H9 (cell line): ENCODE data around the gene KRTAP10-4. TPM values are rescaled to one million over a fixed set of nuclear protein-coding genes. Genes with fewer than 3 reads are reported as not detected.

ENCODE experiments used
- DNase-seq: peaks from one replicate; pipeline ENCODE4 v3.0.0-alpha.2; 2017
- H2AFZ ChIP-seq: one replicate; pipeline ENCODE4 v1.6.1; 2013; ENCODE audit warnings: mild to moderate bottlenecking, low read length, control low read depth, moderate library complexity
- H2AK5ac ChIP-seq: 2 replicates; pipeline ENCODE4 v1.6.1; 2013; ENCODE audit warnings: low read length, control low read depth, mixed read lengths; ENCODE audit not compliant: insufficient read length
- H2BK120ac ChIP-seq: one replicate; pipeline ENCODE4 v1.6.1; 2013; ENCODE audit warnings: low read depth, mild to moderate bottlenecking, low read length, control low read depth, inconsistent platforms; ENCODE audit not compliant: poor library complexity, severe bottlenecking
- H2BK12ac ChIP-seq: 2 replicates; pipeline ENCODE4 v1.6.1; 2013; ENCODE audit warnings: low read length, control low read depth, mixed read lengths, low read depth; ENCODE audit not compliant: insufficient read length
- H2BK15ac ChIP-seq: 2 replicates; pipeline ENCODE4 v1.6.1; 2013; ENCODE audit warnings: low read depth, low read length, control low read depth
- H2BK20ac ChIP-seq: one replicate; pipeline ENCODE4 v1.6.1; 2013; ENCODE audit warnings: low read depth, mild to moderate bottlenecking, low read length, control low read depth, inconsistent platforms; ENCODE audit not compliant: poor library complexity, severe bottlenecking
- H2BK5ac ChIP-seq: 2 replicates; pipeline ENCODE4 v1.6.1; 2013; ENCODE audit warnings: low read length, control low read depth, mixed read lengths; ENCODE audit not compliant: insufficient read length
- H3K14ac ChIP-seq: 2 replicates; pipeline ENCODE4 v1.6.1; 2013; ENCODE audit warnings: low read length, control low read depth; ENCODE audit not compliant: insufficient read depth
- H3K18ac ChIP-seq: 2 replicates; pipeline ENCODE4 v1.6.1; 2013; ENCODE audit warnings: low read depth, mild to moderate bottlenecking, mixed read lengths, low read length, control low read depth; ENCODE audit not compliant: insufficient read length
- H3K23ac ChIP-seq: 2 replicates; pipeline ENCODE4 v1.6.1; 2013; ENCODE audit warnings: low read length, control low read depth, mixed read lengths, low read depth; ENCODE audit not compliant: insufficient read length
- H3K23me2 ChIP-seq: 2 replicates; pipeline ENCODE4 v1.6.1; 2013; ENCODE audit warnings: low read depth, mild to moderate bottlenecking, mixed read lengths, low read length, control low read depth; ENCODE audit not compliant: insufficient read length, poor library complexity, severe bottlenecking
- H3K27ac ChIP-seq: 2 replicates; pipeline ENCODE4 v1.5.1; 2013; ENCODE audit warnings: low read length, control low read depth, mixed read lengths, low read depth; ENCODE audit not compliant: insufficient read length
- H3K27me3 ChIP-seq: 2 replicates; pipeline ENCODE4 v1.6.1; 2013; ENCODE audit warnings: low read length, control low read depth, inconsistent platforms; ENCODE audit not compliant: insufficient read depth
- H3K4ac ChIP-seq: 2 replicates; pipeline ENCODE4 v1.6.1; 2013; ENCODE audit warnings: low read depth, mild to moderate bottlenecking, control low read depth, inconsistent platforms, low read length, moderate library complexity
- H3K4me1 ChIP-seq: 2 replicates; pipeline ENCODE4 v1.6.1; 2013; ENCODE audit warnings: low read length, control low read depth, inconsistent platforms; ENCODE audit not compliant: insufficient read depth
- H3K4me2 ChIP-seq: 2 replicates; pipeline ENCODE4 v1.6.1; 2013; ENCODE audit warnings: low read length, control low read depth, mixed read lengths; ENCODE audit not compliant: insufficient read length, insufficient read depth
- H3K56ac ChIP-seq: 2 replicates; pipeline ENCODE4 v1.6.1; 2013; ENCODE audit warnings: low read depth, mild to moderate bottlenecking, mixed read lengths, low read length, control low read depth; ENCODE audit not compliant: insufficient read length
- H3K79me1 ChIP-seq: 2 replicates; pipeline ENCODE4 v1.6.1; 2013; ENCODE audit warnings: low read depth, mild to moderate bottlenecking, moderate library complexity, low read length, control low read depth, inconsistent platforms; ENCODE audit not compliant: insufficient read depth, poor library complexity, severe bottlenecking
- H3K79me2 ChIP-seq: 2 replicates; pipeline ENCODE4 v1.6.1; 2013; ENCODE audit warnings: low read length, control low read depth, inconsistent platforms; ENCODE audit not compliant: insufficient read depth
- H3K9ac ChIP-seq: 2 replicates; pipeline ENCODE4 v1.6.1; 2013; ENCODE audit warnings: low read length, control low read depth, mixed read lengths; ENCODE audit not compliant: insufficient read length; ENCODE audit errors: extremely low read depth
- H3K9me3 ChIP-seq: one replicate; pipeline ENCODE4 v1.6.1; 2013; ENCODE audit warnings: low read depth, low read length, inconsistent platforms; ENCODE audit not compliant: control insufficient read depth
- H3T11ph ChIP-seq: one replicate; pipeline ENCODE4 v1.6.1; 2013; ENCODE audit warnings: mild to moderate bottlenecking, low read length, control low read depth, inconsistent platforms
- H4K20me1 ChIP-seq: one replicate; pipeline ENCODE4 v1.6.1; 2013; ENCODE audit not compliant: control insufficient read depth, insufficient read length, insufficient read depth
- H4K5ac ChIP-seq: 2 replicates; pipeline ENCODE4 v1.6.1; 2013; ENCODE audit warnings: low read depth, mild to moderate bottlenecking, mixed read lengths, low read length, control low read depth; ENCODE audit not compliant: insufficient read length
- H4K8ac ChIP-seq: replicated peaks from 2 replicates; pipeline ENCODE4 v1.6.1; 2013; ENCODE audit warnings: low read length, control low read depth, mixed read lengths, low read depth; ENCODE audit not compliant: insufficient read length
- H4K91ac ChIP-seq: 2 replicates; pipeline ENCODE4 v1.6.1; 2013; ENCODE audit warnings: low read depth, mild to moderate bottlenecking, moderate library complexity, mixed read lengths, low read length, control low read depth; ENCODE audit not compliant: insufficient read length
- H3K27ac Mint-ChIP-seq, 3 experiments: 2 replicates in 2 of 3; 3 replicates in 1 of 3; pipeline ENCODE4 v1.8.0; 2020 to 2021; ENCODE audit warnings: mixed read lengths in 3 of 3, mild to moderate bottlenecking in 1 of 3, moderate library complexity in 1 of 3
- H3K27me3 Mint-ChIP-seq: 2 replicates; pipeline ENCODE4 v1.8.0; 2021; ENCODE audit warnings: low read depth, mild to moderate bottlenecking, moderate library complexity, mixed read lengths
- H3K36me3 Mint-ChIP-seq, 3 experiments: 2 replicates in 2 of 3; 3 replicates in 1 of 3; pipeline ENCODE4 v1.8.0; 2020 to 2021; ENCODE audit warnings: low read depth in 3 of 3, mixed read lengths in 3 of 3; ENCODE audit not compliant: insufficient read depth in 1 of 3
- H3K4me1 Mint-ChIP-seq, 2 experiments: 2 replicates each; pipeline ENCODE4 v1.8.0; 2020; ENCODE audit warnings: mixed read lengths in 2 of 2
- H3K4me3 Mint-ChIP-seq, 2 experiments: 2 replicates in 1 of 2; 3 replicates in 1 of 2; pipeline ENCODE4 v1.8.0; 2020 to 2021; ENCODE audit warnings: mild to moderate bottlenecking in 2 of 2, mixed read lengths in 2 of 2, moderate library complexity in 1 of 2
- H3K9me3 Mint-ChIP-seq, 2 experiments: 2 replicates in 1 of 2; 3 replicates in 1 of 2; pipeline ENCODE4 v1.8.0; 2020; ENCODE audit warnings: mild to moderate bottlenecking in 2 of 2, mixed read lengths in 2 of 2, moderate library complexity in 1 of 2
- CTCF ChIP-seq: fragments of 200-600 bp; sonication (generic); conservative IDR thresholded peaks from 3 replicates; pipeline ENCODE4 v1.8.0; 2021; ENCODE audit warnings: antibody characterized with exemption, mild to moderate bottlenecking
- total RNA-seq: library from RNA; stranded (reverse); gene quantifications from 2 replicates; pipeline ENCODE4 v1.2.1, GENCODE V29; 2021

KRTAP10-4 gene
- total RNA-seq, 1 experiment from 2014 or later: not detected

- H3K9me3 Mint-ChIP-seq: peaks cover 50 to 54% of the 10 kb centered on the region in 2 experiments
Measured at GRCh38 chr21:44623575-44623974, 50.0 kb downstream of the KRTAP10-4 start.

More at GRCh38 chr21:44623575-44623974, 50.0 kb downstream of the KRTAP10-4 start:
- Histone ChIP-seq H2BK12ac (no peak overlapping the region), H4K91ac (no peak overlapping the region), H3K23ac (no peak overlapping the region), H3K18ac (no peak overlapping the region), H2BK5ac (no peak overlapping the region), H2BK120ac (no peak overlapping the region), H4K8ac (no peak overlapping the region), H3K4me1 (no peaks in the 10 kb centered on the region), H3K14ac (no peak overlapping the region), H3K4ac (no peak overlapping the region), H4K20me1 (no peaks in the 10 kb centered on the region), H3K79me1 (no peaks in the 10 kb centered on the region), H3K9me3 (peaks cover 4% of the 10 kb centered on the region), H2AFZ (no peak overlapping the region), H3K4me2 (no peak overlapping the region), H2BK20ac (no peak overlapping the region), H4K5ac (no peak overlapping the region), H3K27ac (no peak overlapping the region), H3K9ac (no peak overlapping the region), H3K79me2 (no peaks in the 10 kb centered on the region), H3K23me2 (no peaks in the 10 kb centered on the region), H3T11ph (no peak overlapping the region), H2AK5ac (no peak overlapping the region), H3K27me3 (no peaks in the 10 kb centered on the region), H2BK15ac (no peak overlapping the region), H3K56ac (no peak overlapping the region)
- no peak for TF ChIP-seq CTCF
- Mint-ChIP-seq H3K4me3 (no peak overlapping the region), H3K4me1 (peaks cover 6 to 7% of the 10 kb centered on the region in 2 experiments; a peak in 3 of 4 replicates), H3K36me3 (peaks cover 12 to 46% (median 30%) of the 10 kb centered on the region in 3 experiments), H3K27ac (no peak overlapping the region), H3K27me3 (peaks cover 5% of the 10 kb centered on the region)
- no peak for DNase-seq

Other genes with a start within 250 kb of the KRTAP10-4 start
- gene CFAP410, start 234.3 kb upstream of the KRTAP10-4 start, total RNA-seq: 16.9 and 17.0 TPM in 2 replicates
- 0.11 and 0.68 TPM in 2 replicates for gene TRPM2, start 220.1 kb upstream of the KRTAP10-4 start, total RNA-seq
- gene LRRC3, start 118.2 kb upstream of the KRTAP10-4 start, total RNA-seq: 2.6 and 3.1 TPM in 2 replicates
- not detected in 2 replicates for gene KRTAP10-1, start 33.5 kb upstream of the KRTAP10-4 start, total RNA-seq
- not detected in 2 replicates for gene KRTAP10-2, start 22.2 kb upstream of the KRTAP10-4 start, total RNA-seq
- not detected in 2 replicates for gene KRTAP10-3, start 14.9 kb upstream of the KRTAP10-4 start, total RNA-seq
- gene KRTAP10-5, start 6.9 kb downstream of the KRTAP10-4 start, total RNA-seq: not detected in 2 replicates
- gene KRTAP10-6, start 18.8 kb downstream of the KRTAP10-4 start, total RNA-seq: not detected in 2 replicates
- gene KRTAP10-7, start 26.9 kb downstream of the KRTAP10-4 start, total RNA-seq: not detected in 2 replicates
- not detected in 2 replicates for gene KRTAP10-8, start 38.4 kb downstream of the KRTAP10-4 start, total RNA-seq
- gene KRTAP10-9, start 53.4 kb downstream of the KRTAP10-4 start, total RNA-seq: not detected in 2 replicates
- not detected in 2 replicates for gene KRTAP10-10, start 63.6 kb downstream of the KRTAP10-4 start, total RNA-seq
- gene KRTAP10-11, start 72.7 kb downstream of the KRTAP10-4 start, total RNA-seq: not detected in 2 replicates
- gene KRTAP12-4, start 80.9 kb downstream of the KRTAP10-4 start, total RNA-seq: not detected in 2 replicates
- gene KRTAP12-3, start 84.2 kb downstream of the KRTAP10-4 start, total RNA-seq: not detected in 2 replicates
- not detected in 2 replicates for gene KRTAP12-2, start 93.2 kb downstream of the KRTAP10-4 start, total RNA-seq
- gene KRTAP12-1, start 108.4 kb downstream of the KRTAP10-4 start, total RNA-seq: not detected in 2 replicates
- gene KRTAP10-12, start 123.4 kb downstream of the KRTAP10-4 start, total RNA-seq: not detected in 2 replicates
- gene TSPEAR, start 137.8 kb downstream of the KRTAP10-4 start, total RNA-seq: 1.2 and 1.3 TPM in 2 replicates
- gene UBE2G2, start 228.1 kb downstream of the KRTAP10-4 start, total RNA-seq: 106 and 121 TPM in 2 replicates
- 82.9 and 85.7 TPM in 2 replicates for gene SUMO3, start 244.3 kb downstream of the KRTAP10-4 start, total RNA-seq